Dermis blood vessel endothelial cell (primary cell): ENCODE data around the gene WNT10A. TPM values are rescaled to one million over a fixed set of nuclear protein-coding genes. Genes with fewer than 3 reads are reported as not detected.
A peak's percentile ranks its signal among the peaks of the same experiment; 100 is the strongest.
"Not testable (repeated sequence)": the region's sequence is repeated elsewhere in the genome, so short reads cannot be mapped to it uniquely, and the experiment has no call there.

ENCODE experiments used
- DNase-seq: peaks from one replicate; pipeline ENCODE4 v3.0.0; 2010
- total RNA-seq: library from RNA; depleted of rRNA; stranded (reverse); fragments of >200 nt; gene quantifications from 2 replicates; pipeline ENCODE4 v1.2.3, GENCODE V29; 2014

The WNT10A gene
- total RNA-seq, 1 donor from 2014 or later = under 0.01 TPM

GRCh38 chr2:218894880-218895157 lies 14.2 kb downstream of the WNT10A start:
- DNase-seq = no peak

GRCh38 chr2:218895326-218895725 lies 14.7 kb downstream of the WNT10A start:
- no peak for DNase-seq

DNA sequence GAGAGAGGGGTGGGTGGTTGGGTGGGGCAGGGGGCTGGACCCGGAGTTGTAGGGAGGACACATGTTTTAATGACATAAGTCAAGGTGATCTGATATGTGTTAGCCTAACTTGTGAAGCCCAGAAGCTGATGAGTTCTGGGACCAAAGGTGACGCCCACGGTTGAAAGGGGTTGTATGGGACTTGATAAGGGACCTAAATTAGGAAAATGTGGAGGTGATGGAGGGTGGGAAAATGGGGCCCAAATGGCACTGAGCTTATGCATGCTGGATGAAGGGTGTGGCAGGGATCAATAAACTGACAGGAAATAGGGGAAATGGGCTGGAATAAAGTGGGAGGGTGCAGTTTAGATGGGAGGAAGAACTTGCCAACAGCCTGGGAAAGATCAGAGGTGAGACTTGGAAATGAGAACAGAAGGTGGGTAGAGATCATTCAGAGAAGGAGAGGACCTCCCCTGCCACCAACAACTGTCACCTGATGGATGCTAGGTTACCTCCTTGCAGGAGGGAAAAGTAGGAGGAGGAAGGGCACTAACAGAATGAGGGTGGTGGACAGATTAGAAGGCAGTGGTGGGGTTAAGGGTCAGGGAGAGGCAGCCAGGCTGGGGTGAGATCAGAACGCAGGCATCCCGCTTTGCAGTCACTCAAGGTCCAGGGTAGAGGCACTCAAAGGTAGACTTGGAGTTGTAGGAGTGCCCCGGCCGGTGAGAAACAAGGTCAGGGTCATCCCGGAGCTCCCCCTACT lies 15.3 kb downstream of the WNT10A start:
- DNase-seq = no peak

DNA sequence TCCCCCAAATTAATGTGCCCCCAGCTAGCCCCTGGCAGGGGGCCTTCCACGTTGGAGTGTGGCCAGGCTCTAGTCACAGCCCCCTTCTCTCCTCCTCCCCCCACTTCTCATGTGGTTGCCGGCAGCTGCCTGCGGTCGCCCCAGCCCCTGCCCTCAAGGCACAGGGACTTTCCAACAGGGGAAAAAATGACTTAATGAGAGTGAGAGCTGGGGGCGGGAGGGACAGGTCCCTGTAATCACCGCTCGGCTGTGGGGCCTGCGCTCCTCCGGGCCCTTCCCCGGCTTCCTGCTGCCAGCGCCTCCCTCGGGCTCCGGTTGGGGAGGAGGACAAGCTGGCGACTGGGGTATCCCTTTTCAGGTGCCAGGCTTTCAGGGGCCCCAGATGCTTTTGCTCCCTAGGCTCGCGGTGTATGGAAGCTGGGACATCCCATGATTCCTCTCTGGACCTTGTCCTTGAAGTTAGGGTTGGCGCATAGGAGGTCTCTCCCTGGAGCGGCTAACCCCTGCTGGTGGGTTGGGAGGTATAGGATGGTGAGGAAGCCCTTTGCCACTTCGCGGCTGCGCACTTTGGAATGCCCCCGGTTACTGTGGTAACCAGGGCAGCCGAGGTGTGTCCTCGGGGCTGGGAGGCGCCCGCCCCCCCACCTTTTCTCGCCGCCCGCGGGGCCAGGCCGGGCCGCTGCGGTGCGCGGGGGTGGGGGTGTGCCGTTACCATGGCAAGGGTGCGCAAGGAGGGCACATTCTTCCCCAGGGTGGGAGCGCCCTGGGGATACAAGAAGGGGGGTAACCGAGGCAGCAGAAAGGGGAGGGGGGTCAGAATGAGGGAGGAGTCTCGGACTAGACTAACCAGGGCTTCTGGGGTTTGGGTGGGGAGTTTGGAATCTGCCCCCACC lies 16.1 kb downstream of the WNT10A start:
- DNase-seq = no peak

DNA sequence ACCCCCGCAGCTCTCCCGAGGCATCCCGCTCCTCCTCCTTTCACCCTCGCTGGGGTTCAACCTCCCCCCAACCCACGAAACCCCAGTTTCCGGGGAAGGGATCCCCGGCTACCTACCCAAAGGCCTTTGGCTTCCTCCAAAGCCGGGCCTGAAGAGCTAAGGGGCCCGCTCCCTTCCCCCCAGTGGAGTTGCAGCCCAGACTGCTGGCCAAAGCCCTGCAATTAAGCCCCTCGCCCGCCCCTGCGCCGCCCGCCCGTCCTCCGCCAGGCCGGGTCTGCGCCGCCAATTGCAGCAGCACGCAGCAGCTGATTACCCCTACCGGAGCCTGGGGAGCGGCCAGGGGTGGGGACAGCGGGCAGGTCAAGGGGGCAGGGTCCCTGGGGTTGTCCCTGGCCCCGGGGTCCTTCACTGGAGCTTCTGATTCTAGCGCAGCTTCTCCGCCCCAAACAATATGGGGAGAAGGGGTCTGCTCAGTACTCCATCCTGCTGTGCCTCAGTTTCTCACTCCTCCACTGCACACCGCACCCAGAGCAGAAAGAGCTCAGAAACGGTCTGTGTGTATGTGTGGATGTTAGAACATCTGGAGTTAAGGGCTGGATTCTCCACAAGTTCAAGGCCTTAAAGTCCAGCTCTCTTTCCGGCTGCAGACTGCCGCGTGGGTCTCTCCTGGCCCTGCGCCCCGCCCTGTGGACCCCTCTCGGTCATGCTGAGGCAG lies 16.9 kb downstream of the WNT10A start:
- no peak for DNase-seq

GRCh38 chr2:218898109-218898878 lies 17.6 kb downstream of the WNT10A start:
- DNase-seq = peak; percentile 50

DNA sequence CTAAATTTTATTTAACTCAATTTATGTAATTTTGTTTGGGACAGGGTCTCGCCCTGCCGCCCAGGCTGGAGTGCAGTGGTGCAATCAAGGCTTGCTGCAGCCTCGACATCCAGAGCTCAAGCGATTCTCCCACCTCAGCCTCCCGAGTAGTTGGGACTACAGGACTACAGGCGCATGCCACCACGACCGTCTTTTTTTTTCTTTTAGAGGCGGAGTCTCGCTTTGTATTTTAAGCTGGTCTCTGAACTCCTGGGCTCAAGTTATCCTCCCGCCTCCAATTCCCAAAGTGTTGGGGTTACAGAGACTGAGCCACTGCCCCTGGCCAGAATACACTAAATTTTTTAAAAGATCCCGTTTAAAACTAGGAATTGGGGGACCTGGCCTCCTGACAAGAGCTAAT lies 18.5 kb downstream of the WNT10A start:
- DNase-seq = no peak

- no peak for DNase-seq
Observed at GRCh38 chr2:218902427-218902826, 21.8 kb downstream of the WNT10A start.

DNA sequence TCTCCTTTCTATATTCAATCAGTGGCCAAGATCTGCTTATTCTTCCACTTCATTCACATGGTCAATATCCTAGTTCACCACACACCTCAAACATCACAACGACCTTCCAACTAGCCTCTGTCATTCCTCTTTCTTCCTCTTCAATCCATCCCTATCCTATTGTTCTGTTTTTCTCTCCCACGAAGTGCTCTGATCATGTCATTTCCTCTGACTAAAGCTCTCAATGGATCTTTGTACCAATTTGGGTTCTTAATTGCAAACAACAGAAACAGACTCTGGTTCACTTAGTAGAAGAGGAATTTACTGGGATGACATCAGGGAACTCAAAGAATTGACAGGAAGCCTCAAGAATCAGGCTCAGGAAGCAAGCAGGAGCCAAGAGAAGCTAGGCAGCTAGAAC lies 23.5 kb downstream of the WNT10A start:
- DNase-seq = peak; percentile 62

GRCh38 chr2:218908721-218909619 lies 28.3 kb downstream of the WNT10A start:
- DNase-seq = peak; percentile 63

DNA sequence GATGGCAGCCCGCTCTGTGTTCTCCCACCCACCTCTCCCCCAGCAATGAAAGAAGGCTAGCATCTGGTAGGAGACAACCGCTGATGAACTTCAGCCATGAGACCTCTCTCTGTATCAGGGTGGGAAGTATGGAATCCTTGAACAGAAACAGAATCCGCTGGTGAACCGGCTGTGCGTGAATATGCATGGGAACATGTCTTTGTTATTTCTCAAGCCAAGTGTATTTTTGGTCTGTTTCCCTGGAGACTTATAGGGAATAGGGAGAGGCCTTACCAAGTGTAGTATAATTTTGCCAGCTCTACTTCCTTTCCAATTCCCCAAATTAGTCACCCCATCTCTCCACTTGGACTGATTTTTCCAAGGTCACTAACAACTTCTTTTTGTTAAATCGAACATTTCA lies 30.1 kb downstream of the WNT10A start:
- no peak for DNase-seq

DNA sequence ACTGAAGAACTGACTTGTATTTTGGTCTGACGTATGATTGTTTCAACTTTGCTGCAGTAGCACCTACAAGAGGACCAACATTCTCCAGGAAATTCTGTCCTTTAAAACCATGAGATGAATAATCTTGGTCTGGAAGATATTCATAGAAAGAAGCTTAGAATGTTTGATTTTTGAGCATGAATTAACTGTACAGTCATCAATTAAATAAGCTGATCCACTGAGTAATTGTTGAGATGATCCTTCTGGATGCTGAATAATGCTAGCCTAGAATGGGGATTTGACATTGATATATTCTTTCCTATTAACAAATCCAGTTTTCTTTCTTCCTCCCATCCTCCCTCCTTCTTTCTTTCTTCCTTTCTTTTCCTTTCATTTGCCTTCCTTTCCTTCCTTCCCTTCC lies 39.9 kb downstream of the WNT10A start:
- no peak for DNase-seq

GRCh38 chr2:218924757-218925156 lies 44.1 kb downstream of the WNT10A start:
- no peak for DNase-seq

GRCh38 chr2:218925434-218925833 lies 44.8 kb downstream of the WNT10A start:
- DNase-seq = no peak

DNA sequence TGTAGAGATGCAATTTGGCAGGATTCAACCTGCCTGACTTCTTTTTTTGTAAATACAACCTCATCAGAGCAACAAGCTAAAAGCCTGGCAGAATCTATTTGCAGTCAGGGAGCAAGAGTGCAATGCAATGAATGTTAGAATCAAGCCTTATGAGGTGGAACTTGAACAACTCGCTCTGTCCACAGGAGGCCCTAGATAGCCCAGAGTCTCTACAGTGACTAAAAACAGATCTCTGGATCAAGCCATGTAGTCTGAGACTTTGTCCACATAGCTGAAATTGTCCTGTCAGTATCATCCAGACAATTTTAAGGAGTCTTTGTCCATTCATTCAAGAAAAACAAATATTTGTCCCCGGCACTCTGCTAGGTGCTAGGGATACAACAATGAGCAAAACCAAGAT lies 46.8 kb downstream of the WNT10A start:
- no peak for DNase-seq

GRCh38 chr2:218927876-218928275 lies 47.2 kb downstream of the WNT10A start:
- no peak for DNase-seq

DNA sequence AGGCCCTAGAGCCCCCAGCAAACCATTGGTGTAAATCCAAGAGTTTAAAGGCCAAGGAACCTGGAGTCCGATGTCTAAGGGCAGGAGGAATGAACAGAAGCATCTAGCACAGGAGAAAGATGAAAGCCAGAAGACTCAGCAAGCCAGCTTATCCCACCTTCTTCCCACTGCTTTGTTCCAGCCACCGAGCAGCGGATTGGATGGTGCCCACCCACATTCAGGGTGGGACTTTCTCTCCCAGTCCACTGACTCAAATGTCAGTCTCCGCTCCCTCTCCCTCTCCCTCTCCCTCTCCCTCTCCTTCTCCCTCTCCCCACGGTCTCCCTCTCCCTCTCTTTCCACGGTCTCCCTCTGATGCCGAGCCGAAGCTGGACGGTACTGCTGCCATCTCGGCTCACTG lies 49.8 kb downstream of the WNT10A start:
- DNase-seq = not testable (repeated sequence)

GRCh38 chr2:218931751-218932150 lies 51.1 kb downstream of the WNT10A start:
- DNase-seq = not testable (repeated sequence)
